Mucosa of gallbladder (tissue), 1 donor: ENCODE measurements around the gene CYFIP2. TPM values are rescaled to one million over a fixed set of nuclear protein-coding genes. Genes with fewer than 3 reads are reported as not detected.

Experiments used
- DNase-seq: peaks from one replicate; pipeline ENCODE4 v3.0.0-alpha.2; 2020; ENCODE audit warnings: low spot score
- total RNA-seq: library from RNA; stranded (reverse); gene quantifications from one replicate; pipeline ENCODE4 v1.2.1, GENCODE V29; 2021
- donor health status: DM: no; HTN: no; CAD: no.

CYFIP2 gene
- total RNA-seq, 1 donor from 2014 or later, result 76.4 TPM

DNA sequence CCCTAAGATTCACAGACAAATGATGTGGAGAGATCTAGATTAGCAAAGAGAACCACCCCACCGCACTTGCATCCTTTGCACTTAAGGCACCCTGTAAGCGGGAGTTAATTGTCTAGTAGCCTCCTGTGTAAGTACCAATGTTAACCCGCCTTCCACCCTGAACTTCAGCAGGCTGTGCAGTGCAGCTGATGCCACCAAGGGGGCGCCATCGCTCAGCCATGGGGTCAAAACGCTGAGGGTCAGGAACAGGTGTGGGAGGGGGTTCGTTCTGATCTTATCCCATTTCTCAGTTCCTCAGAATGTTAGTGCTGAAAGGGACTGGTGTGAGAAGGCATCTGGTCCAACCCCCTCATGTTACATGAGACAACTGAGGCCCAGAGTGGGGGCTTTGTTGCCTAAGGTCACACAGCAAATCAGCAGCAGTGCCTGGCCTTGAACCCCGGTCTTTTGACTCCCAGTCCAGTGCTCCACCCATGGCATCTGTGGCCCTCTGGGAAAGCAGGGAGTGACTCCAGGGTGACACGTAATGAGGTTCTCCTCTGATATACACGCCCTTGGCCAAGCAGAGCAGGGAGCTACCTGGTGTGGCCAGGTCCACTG lies 57.3 kb downstream of the CYFIP2 start:
- no peak for DNase-seq

DNA sequence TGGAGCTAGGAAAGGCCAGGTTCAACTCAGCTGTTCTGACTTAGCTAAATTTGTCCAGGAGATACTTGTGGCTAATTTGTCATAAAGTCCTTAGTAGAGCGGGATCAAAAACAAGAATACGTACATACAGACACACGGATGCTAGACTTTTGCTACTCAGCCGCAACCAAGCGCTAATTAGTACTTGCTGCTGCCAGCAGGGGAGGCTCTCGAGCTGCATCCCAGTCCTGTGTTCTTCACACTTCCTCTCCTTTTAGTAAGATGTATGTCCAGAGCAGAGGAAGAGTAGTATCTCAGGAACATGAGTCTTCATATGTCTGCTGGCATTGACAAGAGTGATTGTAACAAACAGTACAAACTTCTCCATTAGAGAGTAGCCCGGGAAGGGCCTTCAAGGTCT lies 58.3 kb downstream of the CYFIP2 start:
- DNase-seq, result no peak

DNA sequence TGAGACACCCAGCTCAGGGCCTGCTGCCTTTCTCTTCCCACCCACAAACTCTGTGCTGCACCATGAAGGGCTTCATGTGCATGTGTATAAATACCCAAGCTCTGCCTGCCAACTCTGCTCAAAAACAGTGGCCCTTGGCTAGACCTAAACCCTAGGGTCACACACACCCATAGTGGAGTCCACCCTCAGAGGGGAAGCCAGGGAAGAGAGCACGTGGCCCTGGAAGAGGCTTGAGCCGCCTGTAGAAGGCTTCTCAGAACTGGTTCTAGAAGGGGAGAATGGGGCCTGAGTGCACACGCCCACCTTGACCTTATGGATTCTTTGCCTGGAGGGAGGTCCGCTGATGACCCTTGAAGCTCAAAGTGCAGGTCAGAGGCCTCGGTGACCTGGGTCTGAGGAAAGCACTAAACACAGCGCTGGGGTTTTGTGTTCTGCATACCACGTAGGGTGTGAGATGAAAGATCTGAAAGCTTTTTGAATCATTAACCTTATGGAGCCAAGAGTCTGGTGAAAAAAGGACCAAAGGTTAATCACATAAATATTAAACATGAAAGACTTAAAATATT lies 60.6 kb downstream of the CYFIP2 start:
- no peak for DNase-seq

DNA sequence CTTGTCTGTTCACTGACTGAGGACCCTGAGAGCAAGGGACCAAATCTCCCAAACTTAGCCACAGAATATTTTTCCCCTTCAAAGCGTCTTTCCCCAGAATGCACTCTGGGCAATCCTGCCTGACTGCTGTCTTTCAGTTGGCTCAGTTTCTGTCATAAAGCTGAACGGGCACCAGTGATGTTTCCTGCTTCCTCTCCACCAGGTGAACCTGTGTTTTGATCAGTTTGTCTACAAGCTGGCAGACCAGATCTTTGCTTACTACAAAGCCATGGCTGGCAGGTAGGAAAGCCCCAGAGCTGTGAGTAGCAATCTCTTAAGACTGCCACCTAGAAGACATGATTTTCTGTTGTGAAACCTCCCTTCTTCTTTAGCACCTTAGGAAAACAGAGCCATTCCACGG lies 61.8 kb downstream of the CYFIP2 start:
- no peak for DNase-seq

DNA sequence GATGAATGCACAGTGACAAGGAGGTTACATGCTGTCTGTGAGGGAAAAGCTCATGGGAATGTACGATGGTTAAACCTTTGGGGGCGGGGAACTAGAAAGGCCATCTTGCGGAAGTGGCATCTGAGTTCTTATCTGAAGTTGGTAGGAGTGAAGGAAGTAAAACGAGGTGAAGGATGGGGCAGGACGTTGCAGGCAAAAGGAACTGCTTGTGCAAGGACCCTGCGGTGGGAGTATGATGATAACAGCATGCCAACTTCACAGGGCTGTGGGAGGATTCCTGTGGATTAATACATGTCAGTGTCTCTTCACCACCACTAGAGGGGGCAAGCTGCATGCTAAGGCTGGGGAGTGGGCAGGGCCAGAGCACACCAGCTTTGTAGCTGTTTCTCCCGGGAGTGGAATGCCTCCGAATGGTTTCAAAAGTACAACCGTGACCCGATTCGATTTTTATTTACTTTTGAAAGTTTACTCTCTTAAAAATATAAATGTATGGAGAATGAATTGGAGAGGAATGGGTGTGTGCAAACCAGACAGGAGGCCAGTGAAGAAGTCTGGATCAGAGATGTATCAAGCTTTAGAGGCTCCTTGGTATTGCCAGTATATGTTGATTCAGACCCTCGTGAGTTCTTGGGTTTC lies 62.5 kb downstream of the CYFIP2 start:
- peak; percentile 56 for DNase-seq

DNA sequence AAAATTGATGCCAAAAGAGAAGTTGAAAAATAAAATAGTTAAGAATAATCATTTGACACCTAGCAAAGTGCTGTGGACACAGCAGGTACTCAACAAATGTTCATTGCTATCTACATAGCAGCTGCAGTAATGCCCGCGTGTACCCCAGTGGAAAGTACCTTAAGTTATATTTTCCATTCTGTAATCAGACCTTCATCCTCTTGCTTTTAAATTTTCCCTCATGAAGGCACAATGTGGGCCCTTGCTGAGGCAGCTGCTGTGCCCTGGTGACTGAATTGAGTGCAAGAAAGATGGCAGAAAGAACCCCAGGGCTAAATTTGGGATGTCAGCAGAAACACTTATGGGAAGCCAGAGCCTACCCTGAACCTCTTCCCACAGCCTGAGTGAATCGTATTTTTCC lies 65.9 kb downstream of the CYFIP2 start:
- DNase-seq, result no peak

DNA sequence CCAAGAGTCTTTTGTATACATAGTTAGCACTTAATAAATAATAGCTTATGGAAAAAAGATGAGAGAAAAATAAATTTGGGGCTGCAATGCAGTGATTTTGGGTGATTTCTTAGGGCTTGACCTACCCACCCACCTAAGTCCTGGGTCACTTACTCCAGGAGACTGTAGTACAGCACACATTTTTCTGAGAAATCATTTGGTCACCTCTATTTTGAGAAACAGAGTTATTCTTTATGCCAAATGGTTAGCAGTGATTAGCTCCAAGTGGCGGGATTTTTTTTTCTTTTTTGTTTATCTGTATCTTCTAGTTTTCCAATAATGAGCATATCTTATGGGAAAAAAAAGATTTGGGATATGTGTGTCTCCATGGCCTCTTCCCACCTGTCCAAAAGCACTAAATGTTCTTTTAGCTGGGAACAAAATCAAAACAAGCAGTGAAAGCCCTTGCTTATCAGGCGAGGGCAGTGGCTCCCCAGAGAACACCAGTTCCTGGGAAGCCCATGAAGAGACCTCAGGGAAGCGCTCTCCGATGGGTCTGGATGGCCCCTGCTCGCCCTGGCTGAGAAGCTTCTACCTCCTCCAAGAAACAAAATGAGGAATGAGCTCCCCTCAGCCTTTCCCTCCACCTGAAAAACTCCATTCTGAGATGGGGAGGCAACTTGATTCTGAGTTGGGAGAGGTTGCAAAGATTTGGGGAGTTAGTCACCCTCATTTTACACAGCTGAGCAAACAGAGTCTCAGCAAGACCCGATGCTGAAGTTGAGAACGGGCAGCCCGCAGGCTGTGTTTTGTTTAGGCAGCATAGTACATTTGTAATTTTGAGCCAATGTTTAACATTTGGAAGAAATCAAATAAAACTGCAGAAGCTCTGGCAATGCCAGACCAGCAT lies 69.9 kb downstream of the CYFIP2 start:
- DNase-seq, result no peak

DNA sequence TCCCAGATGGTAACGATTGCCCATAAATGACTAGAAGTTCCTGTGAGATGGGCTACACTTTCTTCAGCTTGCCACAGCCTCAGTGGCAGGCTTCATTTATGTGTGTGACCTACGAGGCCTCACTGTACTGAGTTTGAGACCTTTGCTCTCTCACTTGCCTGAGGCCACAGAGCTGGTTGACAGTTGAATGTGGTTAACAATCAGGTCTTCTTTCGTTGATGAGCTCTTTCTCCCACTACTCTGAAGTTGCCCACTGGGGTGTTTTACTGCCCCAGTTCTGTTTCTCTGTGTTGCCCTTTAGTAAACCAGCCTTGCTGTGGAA lies 70.5 kb downstream of the CYFIP2 start:
- no peak for DNase-seq

GRCh38 chr5:157339409-157339808 lies 73.5 kb downstream of the CYFIP2 start:
- DNase-seq, result no peak

DNA sequence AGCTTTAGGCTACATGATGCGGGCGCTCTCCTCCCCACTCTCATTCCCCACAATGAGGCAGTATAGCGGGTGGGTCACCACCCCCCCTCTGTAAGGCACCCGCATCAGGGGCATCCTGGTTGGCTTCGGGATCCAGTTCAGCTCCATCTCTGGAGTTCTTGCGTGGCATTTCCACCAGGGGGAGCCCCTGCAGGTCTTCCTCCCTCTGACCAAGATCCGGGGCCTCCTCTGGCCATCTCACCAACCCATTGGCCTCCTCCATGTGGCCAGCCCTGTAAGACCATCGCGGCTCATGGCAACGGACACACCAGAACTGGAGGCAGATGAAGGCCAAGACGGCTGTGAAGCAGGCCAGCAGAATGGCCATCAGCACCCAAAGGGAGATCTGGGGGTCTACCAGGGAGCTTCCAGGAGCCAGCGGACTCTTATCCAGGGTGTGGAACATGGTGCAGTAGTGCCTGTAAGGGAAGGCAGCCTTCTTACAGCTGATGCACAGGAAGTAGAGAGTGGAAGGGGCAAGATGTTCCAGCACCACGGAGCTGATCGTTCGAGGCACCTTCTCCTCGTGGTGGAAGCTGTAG lies 77.0 kb downstream of the CYFIP2 start:
- peak; percentile 22 for DNase-seq

DNA sequence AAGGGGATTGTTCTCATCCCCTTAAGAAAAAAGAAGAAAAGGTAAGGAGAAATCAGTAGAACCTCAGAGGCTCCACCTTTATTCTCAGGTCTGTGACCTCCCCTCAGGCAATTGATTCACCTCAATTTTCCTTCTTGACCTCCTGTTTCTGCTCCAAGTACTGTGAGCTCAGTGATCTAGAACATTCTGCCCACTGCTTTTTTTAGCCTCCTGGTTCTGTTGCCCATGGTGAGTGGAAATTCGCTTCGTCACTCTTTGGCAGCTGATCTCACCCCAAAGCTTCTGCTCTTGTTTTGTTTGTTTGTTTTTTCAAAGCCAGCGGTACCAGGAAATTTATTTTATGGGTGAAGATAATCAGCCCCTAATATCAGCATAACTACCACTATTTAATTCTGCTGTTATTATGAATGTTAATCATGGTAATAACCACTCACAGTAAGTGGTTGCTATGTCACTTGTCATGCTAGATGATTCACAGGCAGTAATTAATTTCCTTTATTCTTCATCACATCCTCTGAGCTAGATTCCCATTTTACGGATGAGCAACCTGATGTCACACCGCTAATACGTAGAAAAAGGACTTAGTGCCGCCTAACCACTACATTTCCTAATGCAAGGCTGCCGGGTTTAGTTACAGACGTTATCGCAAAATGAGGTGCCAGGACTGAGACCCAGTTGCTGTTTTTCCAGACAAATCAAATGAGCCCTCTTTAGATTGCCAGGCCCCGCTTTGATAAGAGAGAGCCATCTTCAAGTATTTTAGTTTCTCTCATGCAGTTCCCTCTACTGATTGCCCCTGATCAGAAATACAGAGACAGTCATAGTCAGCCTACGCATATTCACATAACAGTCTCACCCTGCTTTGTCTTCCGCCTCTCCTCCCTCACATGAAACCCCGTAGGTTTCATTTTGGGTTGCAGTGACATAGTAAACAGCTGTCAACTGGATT lies 78.2 kb downstream of the CYFIP2 start:
- no peak for DNase-seq

GRCh38 chr5:157345067-157345466 lies 79.1 kb downstream of the CYFIP2 start:
- no peak for DNase-seq

DNA sequence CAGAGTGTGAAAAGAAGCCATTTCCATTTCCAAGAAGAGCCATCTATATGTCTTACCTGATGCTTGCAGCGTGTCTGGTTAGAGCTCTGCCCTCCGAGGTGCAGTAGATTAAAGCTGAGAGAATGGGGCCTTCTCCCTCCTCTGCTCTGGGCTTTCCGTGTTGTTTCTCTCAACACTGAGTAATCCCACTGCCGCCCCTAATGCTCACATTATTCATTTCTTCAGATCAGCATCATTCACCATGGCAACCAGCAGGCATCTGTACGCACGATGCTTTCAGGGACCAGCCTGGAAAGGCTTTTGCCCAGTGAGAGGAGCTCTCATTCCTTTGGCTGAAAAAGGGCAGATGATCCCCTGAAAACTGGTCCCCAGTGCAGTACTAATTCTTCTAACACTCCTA lies 79.6 kb downstream of the CYFIP2 start:
- DNase-seq, result no peak

- DNase-seq, result no peak
Measured at GRCh38 chr5:157347301-157348048, 81.6 kb downstream of the CYFIP2 start.

GRCh38 chr5:157348049-157348400 lies 82.1 kb downstream of the CYFIP2 start:
- no peak for DNase-seq

GRCh38 chr5:157350939-157351801 lies 85.2 kb downstream of the CYFIP2 start:
- DNase-seq, result no peak

GRCh38 chr5:157351802-157352092 lies 85.8 kb downstream of the CYFIP2 start:
- DNase-seq, result no peak

DNA sequence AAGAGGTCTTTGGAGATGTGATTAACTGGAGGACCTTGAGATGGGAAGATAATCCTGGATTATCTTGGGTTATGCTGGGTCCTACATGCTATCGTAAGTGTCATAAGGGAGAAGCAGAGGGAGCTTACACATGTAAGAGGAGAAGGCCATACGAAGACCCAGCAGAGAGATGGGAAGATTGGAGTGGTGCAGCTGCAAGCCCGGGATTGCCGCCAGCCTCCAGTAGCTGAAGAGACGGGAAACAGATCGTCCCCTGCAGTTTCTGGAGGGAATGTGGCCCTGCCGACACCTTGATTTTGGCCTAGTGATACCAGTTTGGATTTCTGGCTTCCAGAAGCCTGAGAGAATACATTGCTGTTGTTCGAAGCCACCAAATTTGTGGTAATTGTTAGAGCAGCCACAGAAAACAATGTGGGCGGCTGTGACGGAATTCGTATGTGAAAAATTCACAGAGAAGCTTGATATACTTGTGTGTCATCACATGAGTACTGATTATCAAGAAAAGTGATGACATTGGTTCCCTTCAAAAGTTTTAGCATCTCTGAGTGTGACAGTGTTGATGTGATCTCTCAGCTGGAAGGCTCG lies 86.9 kb downstream of the CYFIP2 start:
- no peak for DNase-seq

GRCh38 chr5:157354800-157355199 lies 88.9 kb downstream of the CYFIP2 start:
- no peak for DNase-seq
